A673 (cell line): ENCODE results near the gene PKNOX2.

ENCODE experiments used
- CTCF ChIP-seq: fragments of 300-800, 200-600 bp; sonication (generic); conservative IDR thresholded peaks from 2 replicates; pipeline ENCODE4 v1.5.1; 2017; ENCODE audit warnings: low read depth, mild to moderate bottlenecking, antibody characterized with exemption, low read length, moderate library complexity, mixed read lengths
- EZH2 ChIP-seq: fragments of 200-600 bp; sonication (generic); IDR thresholded peaks from 2 replicates; pipeline ENCODE4 v1.6.1; 2017; ENCODE audit warnings: borderline replicate concordance, low read depth, mild to moderate bottlenecking, mixed read lengths, antibody characterized with exemption, low read length; ENCODE audit not compliant: poor library complexity, severe bottlenecking

DNA sequence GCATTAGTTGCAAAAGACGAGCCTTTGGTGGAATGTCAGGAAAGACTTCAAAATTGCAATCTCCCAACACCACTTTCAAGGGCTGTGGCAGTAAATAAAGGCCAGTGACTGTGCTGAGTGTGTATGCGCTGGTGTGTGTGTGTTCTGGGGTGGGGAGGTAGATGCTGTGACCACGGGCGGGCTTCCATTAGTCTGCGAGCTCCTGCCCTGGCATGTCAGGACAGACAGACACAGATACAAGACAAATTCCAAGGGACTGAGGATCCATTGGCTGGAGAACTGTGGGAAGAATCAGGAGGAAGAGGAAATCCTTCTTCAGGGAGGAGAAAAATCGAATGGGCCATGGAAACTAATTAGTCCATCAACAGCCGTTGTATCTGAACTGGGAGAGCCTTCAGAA, 248.0 kb downstream of the PKNOX2 start:
- TF ChIP-seq CTCF, result no peak
- no peak for TF ChIP-seq EZH2
